ENCODE results near the gene PAIP2B.

The PAIP2B gene

GRCh38 chr2:71150082-71150816 is 76.7 kb downstream of the PAIP2B start:
- no peak for DNase-seq

DNA sequence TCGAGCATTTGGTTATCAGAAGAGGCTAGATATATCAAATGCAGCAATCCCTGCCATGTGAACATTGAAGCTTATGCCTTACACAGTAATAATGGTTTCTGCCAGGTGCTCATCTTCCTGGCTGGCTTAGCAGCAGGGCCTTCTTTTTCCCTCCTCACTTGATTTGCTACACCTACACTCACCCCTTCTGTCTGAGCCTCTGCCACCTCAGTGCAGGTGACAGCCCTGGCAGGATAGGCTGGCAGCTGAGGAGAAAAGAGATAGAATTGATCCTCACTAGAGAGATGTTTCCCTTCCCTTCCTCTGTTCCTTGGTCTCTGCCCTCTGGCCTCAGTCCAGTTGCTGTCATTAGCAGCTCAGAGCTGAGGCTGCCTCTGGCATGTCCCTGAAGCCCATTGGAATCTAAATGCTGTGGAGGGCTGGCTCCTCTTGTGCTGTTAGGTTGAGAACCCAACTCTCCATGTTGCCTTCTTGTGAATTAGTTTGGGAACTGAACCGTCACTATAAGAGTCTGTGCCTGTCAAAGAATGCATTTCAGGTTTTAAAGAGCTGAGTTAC is 78.3 kb downstream of the PAIP2B start:
- DNase-seq, result no peak

- no peak for DNase-seq
Measured at GRCh38 chr2:71143782-71144181, 83.1 kb downstream of the PAIP2B start.

DNA sequence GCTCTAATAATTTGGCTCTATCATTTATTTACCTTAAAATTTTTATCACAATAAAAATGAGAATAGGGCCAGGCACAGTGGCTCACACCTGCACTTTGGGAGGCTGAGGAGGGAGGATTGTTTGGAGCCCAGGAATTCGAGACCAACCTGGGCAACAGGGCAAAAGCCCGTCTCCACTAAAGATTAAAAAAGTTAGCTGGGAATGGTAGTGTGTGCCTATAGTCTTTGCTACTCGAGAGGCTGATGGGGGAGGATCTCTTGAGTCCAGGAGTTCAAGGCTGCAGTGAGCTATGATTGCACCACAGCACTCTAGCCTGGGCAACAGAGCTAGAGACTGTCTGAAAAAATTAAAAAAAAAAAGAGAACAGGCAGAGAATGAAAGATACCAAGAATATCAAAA is 90.7 kb downstream of the PAIP2B start:
- DNase-seq, result no peak

GRCh38 chr2:71133603-71134002 is 93.3 kb downstream of the PAIP2B start:
- no peak for DNase-seq
